ENCODE results near the gene UBALD2.
A peak's percentile ranks its signal among the peaks of the same experiment; 100 is the strongest.
"Not testable (repeated sequence)": the region's sequence is repeated elsewhere in the genome, so short reads cannot be mapped to it uniquely, and the experiment has no call there.

UBALD2 gene

GRCh38 chr17:76264755-76265623 is at the start of gene UBALD2:
Gene UBALD2, plus strand, starts transcription at chr17:76265348. Its CDS starts 158 bp downstream, at chr17:76265506.
- DNase-seq, result peak; percentile 96 to 99 (median 97)

- no peak for DNase-seq
These were observed 48.1 kb upstream of the UBALD2 start for GRCh38 chr17:76217081-76217480.

GRCh38 chr17:76219670-76220383 is 45.3 kb upstream of the UBALD2 start:
- DNase-seq, result no peak

GRCh38 chr17:76223802-76224201 is 41.3 kb upstream of the UBALD2 start:
- no peak for DNase-seq

GRCh38 chr17:76225373-76226086 is 39.6 kb upstream of the UBALD2 start:
- DNase-seq, result not testable (repeated sequence)

GRCh38 chr17:76226749-76227148 is 38.4 kb upstream of the UBALD2 start:
- not testable (repeated sequence) for DNase-seq

GRCh38 chr17:76232342-76232741 is 32.8 kb upstream of the UBALD2 start:
- DNase-seq, result no peak

- DNase-seq, result no peak
These were observed 31.4 kb upstream of the UBALD2 start for GRCh38 chr17:76233588-76234353.

- no peak for DNase-seq
These were observed 30.8 kb upstream of the UBALD2 start for GRCh38 chr17:76234354-76234679.

- DNase-seq, result no peak
These were observed 29.3 kb upstream of the UBALD2 start for GRCh38 chr17:76235883-76236282.

- no peak for DNase-seq
These were observed 28.5 kb upstream of the UBALD2 start for GRCh38 chr17:76236603-76237002.

GRCh38 chr17:76237859-76238313 is 27.3 kb upstream of the UBALD2 start:
- no peak for DNase-seq

- no peak for DNase-seq
These were observed 26.2 kb upstream of the UBALD2 start for GRCh38 chr17:76238847-76239537.

- no peak for DNase-seq
These were observed 25.4 kb upstream of the UBALD2 start for GRCh38 chr17:76239538-76240274.

GRCh38 chr17:76240461-76241203 is 24.5 kb upstream of the UBALD2 start, which contains the start of gene RNF157:
Gene RNF157, minus strand, starts transcription at chr17:76240493. Its CDS starts 253 bp downstream, at chr17:76240240.
- DNase-seq, result peak in 2 of 4 experiments; percentile 53 to 56

GRCh38 chr17:76241204-76241538 is 24.0 kb upstream of the UBALD2 start:
- DNase-seq, result no peak

GRCh38 chr17:76241691-76242255 is 23.4 kb upstream of the UBALD2 start:
- DNase-seq, result no peak

GRCh38 chr17:76243826-76244679 is 21.1 kb upstream of the UBALD2 start:
- no peak for DNase-seq

- not testable (repeated sequence) for DNase-seq
These were observed 20.4 kb upstream of the UBALD2 start for GRCh38 chr17:76244721-76245120.

Data from activated CD4-positive, CD25-positive, alpha-beta regulatory T cell (primary cell).